Limb (tissue), 2 donors: ENCODE results near the gene CCDC13.

Experiments
- DNase-seq, 2 donors: peaks; one replicate each; pipeline ENCODE4 v3.0.0-alpha.2; 2016; ENCODE audit errors: extremely low spot score in 2 of 2

Gene CCDC13

DNA sequence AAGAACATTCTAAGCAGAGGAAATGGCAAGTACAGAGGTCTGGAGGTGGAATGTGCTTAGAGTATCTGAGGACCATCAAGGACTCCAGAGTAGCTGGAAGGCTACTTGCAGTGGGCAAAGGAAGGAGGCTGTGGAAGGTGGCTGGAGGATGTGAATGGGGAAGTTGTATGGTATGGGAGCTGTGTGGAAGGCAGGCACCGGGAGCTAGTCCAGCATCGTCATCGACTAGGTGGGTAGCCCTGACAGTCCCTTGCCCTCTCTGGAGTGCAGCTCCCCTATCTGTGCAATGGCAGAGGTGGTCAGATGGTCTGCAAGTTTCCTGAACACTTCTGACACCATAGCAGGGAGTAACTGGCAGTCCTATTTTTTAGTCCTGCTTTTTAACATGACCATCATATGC lies 19.3 kb downstream of the CCDC13 start:
- DNase-seq = no peak

DNA sequence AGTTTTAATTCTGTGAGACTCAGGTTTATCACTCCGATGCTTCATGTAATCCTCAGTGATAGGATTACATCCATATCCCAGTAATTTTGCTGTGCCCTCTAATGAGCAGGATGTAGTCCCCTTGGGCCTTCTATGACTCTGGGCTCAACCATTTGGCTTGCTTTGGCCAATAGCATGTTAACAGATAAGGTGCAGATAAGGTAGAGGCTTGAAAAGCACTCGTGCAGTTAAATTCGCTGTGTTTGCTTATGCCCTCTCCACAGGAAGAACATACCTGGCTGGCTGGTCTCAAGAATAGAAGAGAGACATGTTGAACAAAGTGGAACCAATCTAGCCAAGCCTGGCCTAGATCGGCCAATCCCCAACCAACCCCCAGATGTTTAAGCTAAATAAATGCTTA lies 20.1 kb downstream of the CCDC13 start:
- no peak for DNase-seq

DNA sequence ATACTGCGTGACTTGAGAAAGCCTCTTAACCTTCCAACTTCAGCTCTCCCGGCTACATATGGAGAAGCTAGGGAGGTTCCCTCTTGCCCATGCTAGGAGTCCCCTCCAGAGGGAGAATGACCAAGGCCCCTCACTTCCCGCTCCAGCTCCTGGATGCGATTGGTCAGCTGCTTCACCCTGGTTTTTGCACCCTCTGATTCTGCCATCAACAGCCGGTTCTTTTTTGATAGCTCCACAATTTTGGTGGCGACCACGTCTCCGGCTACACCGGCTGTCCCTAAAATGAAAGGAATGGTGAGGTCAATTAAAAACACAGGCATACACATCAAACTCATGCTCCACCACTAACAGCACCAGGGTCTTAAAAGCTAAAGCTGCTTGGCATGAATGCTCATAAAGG lies 20.6 kb downstream of the CCDC13 start:
- no peak for DNase-seq

DNA sequence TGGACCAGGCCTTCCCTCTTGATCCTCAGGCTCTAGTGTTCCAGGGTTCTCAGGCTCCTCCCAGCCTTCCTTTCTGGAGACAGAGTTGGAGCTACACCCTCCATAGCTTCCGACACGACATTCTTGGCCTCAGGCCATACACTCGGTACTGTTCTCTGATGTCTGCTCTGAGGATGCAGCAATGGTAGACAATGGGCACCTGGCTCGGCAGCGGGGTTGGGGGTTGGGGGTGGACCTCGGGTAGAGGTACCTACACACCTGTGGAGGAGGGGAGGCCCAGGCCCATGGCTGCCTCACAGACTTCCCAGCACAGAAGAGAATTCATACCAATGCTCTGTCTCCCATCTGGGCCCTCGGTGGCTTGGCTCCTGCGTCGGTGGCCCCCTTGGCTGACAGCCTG lies 21.4 kb downstream of the CCDC13 start:
- no peak for DNase-seq

DNA sequence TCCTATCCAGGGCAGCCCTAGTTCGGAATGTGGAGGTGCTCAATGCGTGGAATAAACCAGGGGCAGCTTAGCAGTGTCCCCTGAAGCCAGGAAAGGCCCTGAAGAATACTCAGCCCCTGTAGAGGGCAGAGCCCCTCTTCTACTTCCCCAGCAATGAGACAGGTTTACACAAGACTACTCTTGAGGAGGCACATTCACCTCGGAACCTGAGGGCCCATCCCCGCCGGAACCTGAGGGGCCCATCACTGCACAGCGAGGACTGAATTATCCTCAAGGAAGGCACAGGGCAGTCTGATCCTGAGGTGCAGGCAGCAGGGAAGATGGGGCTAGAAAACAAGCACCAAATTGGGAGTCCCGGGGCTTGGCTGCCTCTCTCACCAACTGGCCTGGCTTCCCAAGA lies 22.2 kb downstream of the CCDC13 start:
- DNase-seq = no peak

DNA sequence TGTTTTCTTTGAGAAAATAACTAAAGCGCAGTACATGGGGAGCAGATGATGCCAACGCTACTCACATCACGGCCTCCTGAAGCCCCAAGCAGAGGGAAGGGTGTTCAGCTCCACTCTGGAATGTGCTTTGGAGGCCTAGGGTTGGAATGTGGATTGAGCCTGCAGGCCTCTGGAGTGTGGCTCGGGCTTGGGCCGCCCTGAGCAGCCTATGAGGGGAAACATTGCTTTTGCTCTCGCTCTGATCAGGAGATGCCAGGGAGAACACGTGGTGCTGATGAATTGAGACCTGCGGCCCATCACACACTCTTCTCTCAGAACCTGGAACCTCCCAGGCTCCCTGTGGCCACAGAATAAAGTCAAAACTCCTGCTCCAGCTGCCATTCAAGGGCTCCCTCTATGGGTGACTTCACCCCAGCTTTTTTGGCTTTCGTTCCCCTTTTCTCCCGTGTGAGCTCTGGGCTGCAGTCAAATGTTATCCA lies 23.3 kb downstream of the CCDC13 start:
- no peak for DNase-seq

DNA sequence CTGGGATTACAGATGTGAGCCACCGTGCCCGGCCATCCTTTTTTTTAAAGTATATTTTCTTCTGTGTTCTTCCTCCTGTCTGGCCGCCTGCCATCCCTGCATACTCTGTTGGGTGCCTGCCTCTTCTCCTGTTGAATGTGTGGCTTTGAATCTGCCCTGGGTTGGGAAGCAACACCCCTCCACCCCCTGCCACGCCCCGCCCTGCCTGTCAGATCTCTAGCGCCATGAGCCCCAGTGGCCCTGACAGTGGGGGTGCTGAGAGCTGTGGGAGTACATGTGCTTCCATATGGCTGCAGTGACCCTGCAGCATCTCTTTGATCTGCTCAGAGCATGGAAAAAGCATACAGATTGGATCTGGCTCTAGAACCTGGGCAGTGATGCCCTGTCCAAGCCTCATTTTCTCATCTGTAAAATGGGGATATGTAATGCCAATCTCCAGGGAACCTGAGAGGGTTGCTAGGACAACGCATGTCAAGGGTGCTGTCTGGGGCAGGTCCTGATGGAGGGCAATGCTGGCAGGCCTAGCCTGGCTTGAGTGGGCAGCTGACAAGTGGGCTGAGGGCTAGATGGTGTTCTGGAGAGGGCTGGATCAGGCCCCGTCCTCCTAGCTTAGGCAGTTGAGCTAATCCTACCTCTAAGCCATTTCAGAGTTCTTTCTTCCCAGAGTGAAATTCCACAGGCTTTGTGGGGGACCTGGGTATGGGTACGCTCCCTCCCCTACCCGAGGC lies 23.9 kb downstream of the CCDC13 start:
- DNase-seq = no peak

DNA sequence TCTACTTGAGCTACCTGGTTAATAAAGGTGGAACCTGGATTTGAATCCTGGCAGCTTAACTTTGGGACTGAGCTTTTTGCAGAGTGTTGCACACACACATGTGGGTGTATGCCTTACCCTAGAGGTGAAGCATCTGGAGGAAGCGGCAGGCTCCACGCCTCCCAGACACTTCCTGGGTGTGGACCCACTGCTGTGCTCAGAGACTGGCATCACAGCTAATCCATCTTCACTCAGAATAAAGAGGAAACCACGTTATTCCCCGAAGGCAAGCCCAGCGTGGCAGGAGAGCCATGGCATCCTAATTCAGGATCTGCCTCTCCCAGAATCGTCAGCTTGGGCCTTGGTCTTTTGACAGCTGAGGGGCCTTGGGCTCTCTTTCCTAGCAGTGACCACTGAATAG lies 25.5 kb downstream of the CCDC13 start:
- DNase-seq = no peak

DNA sequence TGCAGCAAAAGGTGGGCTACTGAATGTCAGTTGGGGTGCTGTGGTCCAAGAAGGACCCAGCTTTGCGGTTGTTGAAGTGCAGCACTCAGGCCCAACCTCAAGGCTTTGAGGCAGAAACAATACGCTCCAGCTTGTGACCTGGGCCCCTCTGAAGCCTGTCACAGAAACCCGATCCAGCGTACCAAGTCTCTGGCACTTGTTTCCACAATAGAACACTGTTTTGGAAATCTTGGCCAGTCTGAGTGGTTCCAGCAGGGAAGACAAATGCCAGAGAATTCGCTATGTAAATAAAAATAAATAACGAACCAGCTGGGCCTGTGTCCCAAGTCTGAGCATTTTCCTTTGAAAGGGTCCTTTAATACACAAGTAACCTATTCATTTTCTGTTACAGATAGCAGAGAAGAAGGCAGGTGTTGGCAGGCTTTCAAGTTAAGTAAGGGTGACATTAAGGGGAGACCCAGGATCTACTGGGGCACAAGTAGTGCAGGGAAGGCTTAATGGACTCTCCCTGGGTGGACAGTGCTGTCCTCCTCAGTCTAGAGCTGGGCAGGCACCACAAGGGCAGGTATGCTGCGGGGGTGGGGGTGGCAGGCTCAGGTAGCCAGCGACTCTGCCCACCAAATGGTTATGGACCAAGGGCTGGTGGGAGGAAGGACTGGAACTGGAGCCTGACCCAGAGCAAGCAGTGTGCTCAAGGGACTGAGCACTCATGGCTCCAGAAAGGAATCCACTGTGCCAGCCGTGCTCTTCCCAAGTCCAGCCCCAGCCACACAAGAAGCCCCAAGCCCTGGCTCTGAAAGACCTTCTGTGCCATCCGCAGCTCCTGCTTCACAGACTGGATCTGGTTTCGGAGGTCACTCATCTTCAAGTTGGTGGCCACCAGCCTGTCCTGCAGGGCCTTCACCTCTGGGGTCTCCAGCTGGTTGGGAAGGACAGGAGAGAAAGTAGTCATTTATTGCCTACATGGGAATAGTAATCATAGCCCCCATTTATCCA lies 26.3 kb downstream of the CCDC13 start:
- peak in 1 of 2 donors; percentile 21 for DNase-seq

DNA sequence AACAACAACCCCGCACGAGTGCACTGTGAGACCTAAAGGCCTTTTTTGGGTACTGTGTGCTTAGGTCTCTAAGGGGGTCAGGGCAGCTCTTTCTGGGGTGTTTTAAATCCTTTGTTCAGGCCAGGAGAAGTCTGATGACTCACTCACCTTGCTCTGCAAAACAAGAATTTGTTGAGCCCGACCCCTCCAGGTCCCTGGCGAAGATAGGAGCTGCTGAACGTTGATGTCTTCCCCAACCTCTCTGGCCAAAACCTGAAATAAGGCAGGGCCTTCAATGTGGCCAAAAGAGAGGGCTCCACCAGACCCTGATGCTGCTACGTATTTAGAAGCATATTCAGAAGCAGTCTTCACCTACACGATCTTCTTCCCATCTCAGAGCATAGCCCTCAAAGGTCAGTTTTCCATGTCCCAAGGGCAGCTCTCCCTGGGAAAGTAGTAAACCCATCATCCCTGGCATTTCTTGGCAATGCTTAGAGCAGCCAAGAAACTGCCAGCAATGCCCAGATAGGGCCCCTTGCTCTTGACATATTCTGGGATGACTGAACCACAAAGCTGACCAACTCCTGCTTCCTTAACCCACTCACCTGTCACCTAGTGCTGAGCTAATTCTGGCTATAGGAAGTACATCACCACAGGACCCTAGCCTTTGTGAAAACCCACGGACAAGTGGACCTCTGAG lies 27.1 kb downstream of the CCDC13 start:
- no peak for DNase-seq

DNA sequence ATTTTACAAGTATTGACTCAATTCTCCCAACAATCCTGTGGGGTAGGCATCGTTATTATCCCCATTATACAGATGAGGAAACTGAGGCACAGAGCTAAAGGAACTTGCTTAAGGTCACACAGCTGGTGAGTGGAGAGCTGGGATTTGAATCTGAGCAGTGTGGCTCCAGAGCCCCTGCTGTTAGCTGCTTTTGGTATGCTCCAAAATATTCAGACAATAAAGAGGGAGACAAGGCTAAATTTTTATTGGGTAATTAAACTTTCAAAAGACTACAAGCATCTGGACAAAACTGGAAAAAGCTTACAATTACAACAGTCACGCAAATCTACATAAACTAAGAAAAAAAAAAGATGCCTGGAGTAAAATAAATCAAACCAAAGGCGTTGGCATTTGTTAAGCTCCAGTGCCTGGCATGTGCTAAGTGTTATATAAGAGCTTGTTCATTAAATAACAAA lies 27.7 kb downstream of the CCDC13 start:
- DNase-seq = no peak

DNA sequence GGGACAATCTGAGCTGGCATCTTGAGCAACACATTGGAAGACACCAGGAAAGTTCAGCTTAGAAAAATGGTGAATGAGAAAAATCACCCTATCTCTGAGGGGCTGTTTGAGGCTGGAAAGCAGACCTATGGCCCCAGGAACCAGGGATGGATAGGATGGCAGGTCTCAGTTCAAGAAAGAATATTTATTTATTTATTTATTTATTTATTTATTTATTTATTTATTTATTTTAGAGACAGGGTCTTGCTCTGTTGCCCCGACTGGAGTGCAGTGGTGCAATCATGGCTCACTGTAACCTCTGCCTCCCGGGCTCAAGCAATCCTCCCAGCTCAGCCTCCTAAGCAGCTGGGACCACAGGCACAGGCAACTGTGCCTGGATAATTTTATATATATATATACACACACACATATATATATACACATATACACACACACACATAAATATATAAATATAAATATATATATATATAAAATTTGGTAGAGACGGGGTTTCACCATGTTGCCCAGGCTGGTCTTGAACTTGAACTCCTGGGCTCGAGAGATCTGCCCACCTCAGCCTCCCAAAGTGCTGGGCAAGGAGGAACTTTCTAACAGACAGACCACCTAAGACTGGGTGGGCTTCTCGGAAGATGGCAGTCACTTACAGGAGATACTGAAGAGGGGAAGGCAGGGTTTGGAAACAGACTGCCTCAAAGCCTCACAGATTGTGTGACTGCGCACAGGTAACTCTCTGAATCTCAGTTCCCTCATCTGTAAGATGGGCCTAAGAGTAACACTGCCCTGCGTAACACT lies 29.7 kb downstream of the CCDC13 start:
- DNase-seq = no peak

DNA sequence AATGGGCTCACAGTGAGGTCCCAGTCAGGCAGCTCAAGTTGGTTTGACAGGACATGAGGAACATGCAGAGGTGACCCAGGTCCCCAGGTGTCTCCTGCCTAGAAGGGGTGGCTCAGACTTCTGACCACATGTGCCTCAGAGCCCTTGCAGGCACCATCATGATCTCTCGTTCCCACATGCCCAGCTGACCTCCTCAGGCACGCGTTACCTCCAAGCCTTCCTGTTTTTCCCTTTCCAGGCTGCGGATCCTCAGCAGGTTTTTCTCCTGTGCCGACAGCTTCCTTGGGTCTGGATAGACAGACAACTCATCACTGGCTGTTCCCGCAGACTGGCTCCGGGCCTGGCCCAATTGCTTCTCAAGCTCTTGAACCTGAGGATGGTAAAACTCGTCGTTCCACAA lies 30.4 kb downstream of the CCDC13 start:
- DNase-seq = no peak

DNA sequence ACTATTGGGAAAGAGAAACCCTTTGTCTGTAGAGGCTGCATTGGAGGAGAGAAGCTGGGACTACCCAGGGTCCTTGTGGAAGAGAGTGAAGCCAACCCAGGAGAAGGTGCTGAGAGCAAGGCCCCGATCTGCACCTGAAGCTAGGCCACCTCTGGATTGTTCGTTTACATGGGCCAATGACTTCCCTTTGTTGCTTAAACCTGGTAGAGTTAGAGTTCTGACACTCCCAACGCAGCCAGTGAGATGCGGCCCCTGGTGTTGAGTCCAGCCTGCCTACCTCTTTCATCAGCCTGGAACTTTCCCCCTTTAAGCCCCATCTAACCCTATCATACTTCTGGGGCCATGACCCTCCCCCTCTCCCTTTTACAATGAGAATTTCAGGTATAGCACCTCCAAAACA lies 30.8 kb downstream of the CCDC13 start:
- DNase-seq = no peak

DNA sequence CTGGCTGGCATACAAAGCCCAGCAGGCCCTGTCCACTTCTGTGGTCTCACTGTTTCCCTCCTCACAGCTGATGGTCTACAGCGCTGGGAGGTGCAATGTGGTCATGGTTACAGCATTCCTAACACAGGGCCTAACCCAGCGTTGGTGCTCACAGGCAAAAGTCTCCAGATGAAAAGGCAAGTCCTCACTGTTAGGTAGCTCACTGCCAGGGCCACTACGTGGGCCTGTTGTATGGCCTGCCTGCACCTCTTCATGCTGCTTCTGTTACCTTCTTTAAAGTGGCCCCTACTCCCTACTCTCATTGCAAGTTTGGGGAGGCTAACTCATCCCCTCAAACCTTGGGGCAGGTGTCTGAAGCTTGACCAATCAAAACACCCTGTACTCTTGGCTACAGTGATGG lies 31.3 kb downstream of the CCDC13 start:
- no peak for DNase-seq

DNA sequence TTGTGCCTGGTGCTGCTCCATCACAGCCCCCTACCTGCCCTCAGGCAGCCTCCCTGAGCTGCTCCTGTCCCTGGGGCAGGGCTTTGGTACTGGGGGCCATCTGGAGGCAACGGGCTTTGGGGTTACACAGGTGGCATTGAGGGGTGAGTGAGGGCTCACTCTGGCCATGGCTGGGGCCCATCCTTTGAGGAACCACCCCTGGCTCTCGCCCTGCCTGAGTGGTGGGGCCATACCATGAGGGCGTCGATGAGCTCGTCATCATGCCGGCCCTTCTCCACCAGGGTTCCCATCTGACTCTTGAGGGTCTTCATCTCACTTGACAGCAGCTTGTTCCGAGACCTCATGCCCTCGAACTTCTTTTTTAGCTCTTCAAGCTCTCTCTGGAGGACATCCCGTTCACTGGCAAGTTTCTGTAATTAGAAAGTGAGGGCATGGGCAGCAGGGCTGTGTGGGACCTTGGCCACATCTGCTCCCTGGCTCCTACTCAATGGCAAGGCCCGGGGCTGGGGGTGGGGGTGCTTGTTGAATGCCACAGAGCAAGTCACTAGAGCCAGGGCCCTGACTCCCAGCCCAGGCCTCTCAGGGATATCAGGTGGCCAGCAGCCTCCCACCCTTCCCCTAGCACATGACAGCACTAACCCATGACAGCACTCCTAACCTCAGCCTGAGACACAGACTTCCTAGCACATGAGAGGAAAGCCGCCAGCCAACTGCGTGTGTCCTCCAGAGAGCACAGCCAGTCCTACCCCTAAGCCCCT lies 33.5 kb downstream of the CCDC13 start:
- no peak for DNase-seq

DNA sequence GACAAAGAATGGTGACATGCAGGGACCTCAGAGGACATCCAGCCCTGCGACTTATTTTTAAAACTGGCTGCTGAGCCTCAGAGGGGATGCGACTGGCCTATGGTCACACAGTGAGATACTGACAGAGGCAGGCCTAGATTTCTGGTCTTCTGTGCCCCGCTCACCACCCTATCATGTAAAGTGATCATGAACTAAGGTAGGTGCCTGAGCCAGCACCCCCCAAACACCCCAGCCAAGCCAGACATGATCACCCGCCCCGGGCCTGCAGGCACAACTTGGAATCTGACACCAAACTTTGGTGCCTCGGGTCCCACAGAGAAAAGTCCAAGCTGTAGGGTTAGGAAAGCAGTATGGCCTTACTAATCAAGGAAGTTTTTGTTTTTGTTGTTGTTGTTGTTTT lies 36.5 kb downstream of the CCDC13 start:
- DNase-seq = no peak

DNA sequence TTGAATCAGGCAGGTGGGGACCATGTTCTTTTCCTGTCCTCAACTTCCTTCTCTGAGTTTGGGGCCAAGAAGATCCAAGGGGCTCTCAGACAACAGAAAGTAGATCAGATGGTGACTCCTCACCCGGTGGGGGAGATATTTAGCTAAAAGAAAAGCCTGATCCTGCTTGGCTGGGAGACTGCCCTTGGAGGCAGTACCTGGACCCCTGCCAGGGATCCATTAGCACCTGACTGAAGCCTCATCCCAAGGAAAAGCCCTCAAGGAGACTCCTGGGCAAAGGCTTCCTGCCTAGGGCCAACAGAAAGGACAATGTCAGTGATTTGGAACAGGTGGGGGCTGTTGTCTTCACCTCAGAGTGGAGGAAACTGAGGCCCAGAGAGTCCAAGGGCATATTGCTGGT lies 37.0 kb downstream of the CCDC13 start:
- DNase-seq = no peak

DNA sequence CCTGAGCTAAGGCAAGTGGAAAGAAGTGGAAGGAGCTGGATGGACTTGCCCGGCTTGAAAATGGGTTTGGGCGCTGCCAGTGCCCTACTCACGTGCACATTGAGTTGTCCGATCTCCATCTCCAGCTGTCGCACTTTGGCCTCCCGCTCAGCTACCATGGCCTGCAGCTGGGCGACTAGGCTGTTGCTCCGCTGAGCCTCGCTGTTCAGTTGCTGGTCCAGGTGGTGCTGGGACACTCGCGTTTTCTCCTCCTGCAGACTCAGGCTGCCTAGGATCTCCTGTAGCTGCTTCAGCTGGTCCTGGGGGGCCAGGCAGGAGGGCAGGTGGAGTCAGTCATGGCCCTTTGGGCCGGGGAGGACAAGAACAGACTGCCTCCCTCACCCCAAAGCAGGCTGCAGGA lies 37.4 kb downstream of the CCDC13 start:
- DNase-seq = no peak

DNA sequence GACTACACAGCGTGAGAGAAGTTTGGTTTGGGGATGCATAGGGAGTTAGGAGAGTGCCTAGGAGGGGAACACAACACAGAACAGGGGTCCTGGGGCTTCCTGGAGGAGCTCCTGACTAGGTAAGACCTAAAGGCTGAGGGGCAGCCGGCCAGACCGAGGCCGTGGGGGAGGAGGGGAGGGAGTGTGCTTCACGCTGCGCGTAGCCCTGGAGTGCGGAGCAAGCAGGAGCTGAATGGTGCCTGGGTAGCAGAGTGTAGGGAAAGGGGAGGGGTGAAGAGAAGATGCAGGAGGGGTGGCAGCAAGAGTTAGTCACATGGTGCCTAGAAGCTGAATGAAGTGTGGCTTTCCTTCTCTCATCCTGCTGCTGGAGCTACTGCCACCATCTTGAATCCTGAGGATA lies 38.0 kb downstream of the CCDC13 start:
- no peak for DNase-seq
